ENCODE measurements around the gene BIRC5.
"Not testable (repeated sequence)": the region's sequence is repeated elsewhere in the genome, so short reads cannot be mapped to it uniquely, and the experiment has no call there.

DNA sequence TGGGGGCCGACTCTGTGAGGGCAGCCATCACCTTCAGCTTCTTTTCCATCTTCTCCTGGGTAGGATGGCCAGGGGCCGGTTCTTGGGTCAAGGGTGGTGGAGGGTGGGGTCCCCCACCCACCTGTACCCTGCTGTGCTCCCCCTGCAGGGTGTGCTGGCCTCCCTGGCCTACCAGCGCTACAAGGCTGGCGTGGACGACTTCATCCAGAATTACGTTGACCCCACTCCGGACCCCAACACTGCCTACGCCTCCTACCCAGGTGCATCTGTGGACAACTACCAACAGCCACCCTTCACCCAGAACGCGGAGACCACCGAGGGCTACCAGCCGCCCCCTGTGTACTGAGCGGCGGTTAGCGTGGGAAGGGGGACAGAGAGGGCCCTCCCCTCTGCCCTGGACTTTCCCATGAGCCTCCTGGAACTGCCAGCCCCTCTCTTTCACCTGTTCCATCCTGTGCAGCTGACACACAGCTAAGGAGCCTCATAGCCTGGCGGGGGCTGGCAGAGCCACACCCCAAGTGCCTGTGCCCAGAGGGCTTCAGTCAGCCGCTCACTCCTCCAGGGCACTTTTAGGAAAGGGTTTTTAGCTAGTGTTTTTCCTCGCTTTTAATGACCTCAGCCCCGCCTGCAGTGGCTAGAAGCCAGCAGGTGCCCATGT lies 42.3 kb upstream of the BIRC5 start:
- TF ChIP-seq, protein P1, sequence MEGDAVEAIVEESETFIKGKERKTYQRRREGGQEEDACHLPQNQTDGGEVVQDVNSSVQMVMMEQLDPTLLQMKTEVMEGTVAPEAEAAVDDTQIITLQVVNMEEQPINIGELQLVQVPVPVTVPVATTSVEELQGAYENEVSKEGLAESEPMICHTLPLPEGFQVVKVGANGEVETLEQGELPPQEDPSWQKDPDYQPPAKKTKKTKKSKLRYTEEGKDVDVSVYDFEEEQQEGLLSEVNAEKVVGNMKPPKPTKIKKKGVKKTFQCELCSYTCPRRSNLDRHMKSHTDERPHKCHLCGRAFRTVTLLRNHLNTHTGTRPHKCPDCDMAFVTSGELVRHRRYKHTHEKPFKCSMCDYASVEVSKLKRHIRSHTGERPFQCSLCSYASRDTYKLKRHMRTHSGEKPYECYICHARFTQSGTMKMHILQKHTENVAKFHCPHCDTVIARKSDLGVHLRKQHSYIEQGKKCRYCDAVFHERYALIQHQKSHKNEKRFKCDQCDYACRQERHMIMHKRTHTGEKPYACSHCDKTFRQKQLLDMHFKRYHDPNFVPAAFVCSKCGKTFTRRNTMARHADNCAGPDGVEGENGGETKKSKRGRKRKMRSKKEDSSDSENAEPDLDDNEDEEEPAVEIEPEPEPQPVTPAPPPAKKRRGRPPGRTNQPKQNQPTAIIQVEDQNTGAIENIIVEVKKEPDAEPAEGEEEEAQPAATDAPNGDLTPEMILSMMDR (conservative IDR thresholded peaks at IDR 0.05; ENCODE audit: low read length): not testable (repeated sequence)
- not testable (repeated sequence) for TF ChIP-seq EZH2phosphoT487 (IDR thresholded peaks at IDR 0.05; ENCODE audit: borderline replicate concordance)
